D721Med (cell line): ENCODE data around the gene CFAP61.

Experiments
- DNase-seq: peaks from one replicate; pipeline ENCODE4 v3.0.0; 2011; ENCODE audit warnings: low spot score; ENCODE audit not compliant: insufficient read length
- FAIRE-seq: peaks from 2 replicates; lab custom pipeline; 2011; peaks lifted over from hg19 to GRCh38; lab: Jason Lieb, UNC
- CTCF ChIP-seq: IDR thresholded peaks from 2 replicates; pipeline ENCODE4 v1.5.1; 2012; ENCODE audit warnings: mild to moderate bottlenecking, control low read depth; ENCODE audit not compliant: insufficient read depth; ENCODE audit errors: missing control alignments

The CFAP61 gene

GRCh38 chr20:20210943-20211273, 158.6 kb downstream of the CFAP61 start:
- TF ChIP-seq CTCF = no peak
- DNase-seq (no peak), FAIRE-seq (no peak)

- no peak for FAIRE-seq
- DNase-seq = no peak
- TF ChIP-seq CTCF = no peak
Observed at GRCh38 chr20:20211274-20211987, 159.1 kb downstream of the CFAP61 start.

- DNase-seq (no peak), FAIRE-seq (no peak)
- TF ChIP-seq CTCF = no peak
Observed at GRCh38 chr20:20211988-20212518, 159.7 kb downstream of the CFAP61 start.

GRCh38 chr20:20212675-20213096, 160.4 kb downstream of the CFAP61 start:
- TF ChIP-seq CTCF = no peak
- no peak for DNase-seq
- FAIRE-seq = no peak

GRCh38 chr20:20213526-20214121, 161.3 kb downstream of the CFAP61 start:
- DNase-seq = no peak
- FAIRE-seq = no peak
- TF ChIP-seq CTCF = no peak

GRCh38 chr20:20214757-20215275, 162.5 kb downstream of the CFAP61 start:
- FAIRE-seq (no peak), DNase-seq (no peak)
- TF ChIP-seq CTCF = no peak
